K562 (cell line): ENCODE results near the gene KLHL30. TPM values are rescaled to one million over a fixed set of nuclear protein-coding genes. Genes with fewer than 3 reads are reported as not detected.
"Not testable (repeated sequence)": the region's sequence is repeated elsewhere in the genome, so short reads cannot be mapped to it uniquely, and the experiment has no call there.

ENCODE experiments used
- ATAC-seq: fragments of 200-7000 bp; cut with Tn5 transposase; 3 replicates; pipeline ENCODE4 v1.9.1; 2020; ENCODE audit warnings: moderate library complexity
- BruUV-seq: library from RNA; stranded (reverse); fragments of 400-500 nt; replicated peaks from 2 replicates; lab custom pipeline; 2021; lab: Mats Ljungman, UMichigan
- CTCF ChIA-PET: fragments of 300-600 bp; formaldehyde crosslinking; extraction: SDS; loops from one replicate; lab custom pipeline; 2021; ENCODE audit warnings: low intra/inter-chr PET ratio; lab: Yijun Ruan, JAX
- POLR2A ChIA-PET: fragments of 300-600, 350-650 bp; sonication (Branson Sonifier 250); formaldehyde crosslinking; extraction: SDS; loops from one replicate; lab custom pipeline; 2021; ENCODE audit warnings: antibody characterized with exemption, inconsistent platforms; lab: Yijun Ruan, JAX
- DNase-seq, 4 experiments: peaks; one replicate each; pipeline versions ENCODE4 v3.0.0 to v3.0.0-alpha.2; 2011 to 2018; ENCODE audit warnings: low spot score in 3 of 4, mixed read lengths in 3 of 4; ENCODE audit errors: extremely low read depth in 1 of 4
- FAIRE-seq: peaks from 2 replicates; lab custom pipeline; 2011; peaks lifted over from hg19 to GRCh38; lab: Jason Lieb, UNC
- H2AFZ ChIP-seq: 2 replicates; pipeline ENCODE4 v1.6.0; 2011; ENCODE audit warnings: low read depth, low read length, control low read depth, inconsistent platforms
- H3K27ac ChIP-seq: fragments of 200-600 bp; 3 replicates; pipeline ENCODE4 v1.8.0; 2011; ENCODE audit warnings: low read depth, mild to moderate bottlenecking, control low read depth, inconsistent platforms, low read length, moderate library complexity, mixed read lengths; ENCODE audit errors: extremely low read depth
- H3K27me3 ChIP-seq, 2 experiments: fragments of 300-600 bp in 1 of 2; 2 replicates in 1 of 2; 3 replicates in 1 of 2; pipeline versions ENCODE4 v1.6.0 to v1.8.0; 2011; ENCODE audit warnings: inconsistent platforms in 2 of 2, low read length in 2 of 2, mild to moderate bottlenecking in 1 of 2, mixed read lengths in 1 of 2, moderate library complexity in 1 of 2; ENCODE audit not compliant: control insufficient read depth in 2 of 2, insufficient read depth in 2 of 2
- H3K36me3 ChIP-seq: fragments of 300-600 bp; 3 replicates; pipeline ENCODE4 v1.8.0; 2011; ENCODE audit warnings: mild to moderate bottlenecking, low read length, inconsistent platforms; ENCODE audit not compliant: control insufficient read depth, insufficient read depth
- H3K4me1 ChIP-seq, 2 experiments: fragments of 200-600 bp in 1 of 2; replicated peaks in 1 of 2; 2 replicates in 1 of 2; 3 replicates in 1 of 2; pipeline versions ENCODE4 v1.5.1 to v1.8.0; 2011; ENCODE audit warnings: inconsistent platforms in 2 of 2, low read length in 2 of 2, mild to moderate bottlenecking in 1 of 2, mixed read lengths in 1 of 2, moderate library complexity in 1 of 2; ENCODE audit not compliant: control insufficient read depth in 2 of 2, insufficient read depth in 2 of 2
- H3K4me2 ChIP-seq: 2 replicates; pipeline ENCODE4 v1.6.1; 2011; ENCODE audit warnings: low read length, control low read depth, inconsistent platforms, mixed read lengths; ENCODE audit not compliant: insufficient read depth
- H3K4me3 ChIP-seq: fragments of 200-600 bp; sonication (generic), shearing (Covaris generic); 2 replicates; pipeline ENCODE4 v1.5.1; 2016; ENCODE audit warnings: control low read depth, inconsistent platforms
- H3K79me2 ChIP-seq: fragments of 200-600 bp; 3 replicates; pipeline ENCODE4 v1.8.0; 2011; ENCODE audit warnings: low read length, inconsistent platforms; ENCODE audit not compliant: control insufficient read depth, insufficient read depth
- H3K9ac ChIP-seq, 2 experiments: 2 replicates each; pipeline versions ENCODE4 v1.6.0 to v1.6.1; 2011; ENCODE audit warnings: low read depth in 2 of 2, low read length in 2 of 2, control low read depth in 1 of 2, inconsistent platforms in 1 of 2, mild to moderate bottlenecking in 1 of 2, mixed read lengths in 1 of 2; ENCODE audit not compliant: insufficient read depth in 1 of 2
- H3K9me1 ChIP-seq: one replicate; pipeline ENCODE4 v1.6.0; 2011; ENCODE audit warnings: inconsistent platforms, mild to moderate bottlenecking, low read length, moderate library complexity; ENCODE audit not compliant: control insufficient read depth, insufficient read depth
- H3K9me3 ChIP-seq: replicated peaks from 2 replicates; pipeline ENCODE4 v1.5.1; 2011; ENCODE audit warnings: low read depth, low read length, inconsistent platforms; ENCODE audit not compliant: control insufficient read depth, insufficient read depth
- H4K20me1 ChIP-seq: replicated peaks from 2 replicates; pipeline ENCODE4 v1.6.1; 2011; ENCODE audit warnings: low read length, inconsistent platforms, mixed read lengths; ENCODE audit not compliant: control insufficient read depth, insufficient read depth
- CBX5 ChIP-seq: IDR thresholded peaks from 2 replicates; pipeline ENCODE4 v1.6.1; 2014; ENCODE audit warnings: low read depth, borderline replicate concordance
- ZFX ChIP-seq: sonication (generic); formaldehyde crosslinking; IDR thresholded peaks from 2 replicates; pipeline ENCODE4 v1.8.0; 2022; ENCODE audit warnings: mild to moderate bottlenecking, missing genetic modification reagents, moderate library complexity
- WGBS: fragments of 100-300 bp; shearing (Covaris generic); methylation state at CpG from one replicate; pipeline ENCODE4 v1.1.6; 2016; ENCODE audit warnings: low coverage, mixed read lengths; ENCODE audit not compliant: insufficient coverage; ENCODE audit errors: missing lambda C conversion rate; 5-methylcytosine and 5-hydroxymethylcytosine counted together
- in situ Hi-C: fragments of 300-500 bp; cut with MboI; formaldehyde crosslinking; loops from 4 replicates; pipeline ENCODE4 v1.15.0; 2018; ENCODE audit warnings: inconsistent platforms, mixed read lengths
- intact Hi-C: fragments of 100-400 bp; cut with micrococcal nuclease; formaldehyde crosslinking; loops from 2 replicates; pipeline ENCODE4 v1.14.2; 2022
- polyA plus RNA-seq, 8 experiments: library from polyadenylated mRNA; depleted of rRNA in 4 of 8; stranded (reverse) in 5 of 8; unstranded in 3 of 8; fragments of >200 nt; fragmentation: Nextera tagmentation in 2 of 8; fragmentation: Illumina TruSeq in 1 of 8; extraction: Ambion mirVana in 2 of 8; extraction: Trizol in 1 of 8; gene quantifications; 2 replicates each; pipeline versions ENCODE4 v1.2.1 to v1.2.3, GENCODE V29; 2011 to 2014; ENCODE audit warnings: inconsistent platforms in 1 of 8, missing spikeins in 1 of 8
- total RNA-seq, 7 experiments: library from RNA; depleted of rRNA in 6 of 7; stranded (reverse); fragments of >200 nt in 6 of 7; fragmentation: Illumina TruSeq in 2 of 7; extraction: Trizol in 2 of 7; gene quantifications; 2 replicates each; pipeline versions ENCODE4 v1.2.1 to v1.2.3, GENCODE V29; 2011 to 2021; ENCODE audit warnings: low replicate concordance in 1 of 7
- TF ChIP-seq, protein P1 (sequence below): sonication (generic); formaldehyde crosslinking; IDR thresholded peaks from 2 replicates; pipeline ENCODE4 v1.8.1; 2023; ENCODE audit warnings: mild to moderate bottlenecking, missing genetic modification reagents
- TF ChIP-seq, protein P2 (sequence below), 3 experiments: IDR thresholded peaks in 2 of 3; conservative IDR thresholded peaks in 1 of 3; 2 replicates each; pipeline ENCODE4 v1.5.1; 2011 to 2012; ENCODE audit warnings: low read length in 3 of 3, mild to moderate bottlenecking in 3 of 3, control low read depth in 2 of 3, improper control_type of control experiment in 1 of 3, inconsistent platforms in 1 of 3, low read depth in 1 of 3, mixed read lengths in 1 of 3, moderate library complexity in 1 of 3; ENCODE audit not compliant: insufficient read depth in 2 of 3

KLHL30 gene
- total and polyA plus RNA-seq, 9 of the 15 experiments (the other 6 are each of a cell fraction or from before 2014, with no cell fraction given) = 0.04 TPM; not detected in 8

GRCh38 chr2:238114851-238115660 lies 23.4 kb upstream of the KLHL30 start:
- no peaks in the 10 kb centered on the region for H4K20me1 ChIP-seq
- intact Hi-C loops = no loop called here
- H3K27ac ChIP-seq = no peak overlapping the region
- peaks cover 4 to 26% of the 10 kb centered on the region in 2 experiments; a peak in 4 of 5 replicates for H3K4me1 ChIP-seq
- in situ Hi-C loops = no loop called here
- no peaks in the 10 kb centered on the region for H3K79me2 ChIP-seq
- BruUV-seq = no TSS peak
- 45% methylated on average over 18 of the region's 32 CpGs for WGBS
- H2AFZ ChIP-seq = peak overlapping the region; percentile 85
- H3K4me3 ChIP-seq = no peak overlapping the region
- DNase-seq (peak in 1 of 4 experiments; percentile 29), ATAC-seq (peak; percentile 83), FAIRE-seq (no peak)
- no peak overlapping the region for H3K4me2 ChIP-seq
- no peaks in the 10 kb centered on the region for H3K9me1 ChIP-seq
- CTCF ChIA-PET = no interaction called here
- TF ChIP-seq, protein P1, sequence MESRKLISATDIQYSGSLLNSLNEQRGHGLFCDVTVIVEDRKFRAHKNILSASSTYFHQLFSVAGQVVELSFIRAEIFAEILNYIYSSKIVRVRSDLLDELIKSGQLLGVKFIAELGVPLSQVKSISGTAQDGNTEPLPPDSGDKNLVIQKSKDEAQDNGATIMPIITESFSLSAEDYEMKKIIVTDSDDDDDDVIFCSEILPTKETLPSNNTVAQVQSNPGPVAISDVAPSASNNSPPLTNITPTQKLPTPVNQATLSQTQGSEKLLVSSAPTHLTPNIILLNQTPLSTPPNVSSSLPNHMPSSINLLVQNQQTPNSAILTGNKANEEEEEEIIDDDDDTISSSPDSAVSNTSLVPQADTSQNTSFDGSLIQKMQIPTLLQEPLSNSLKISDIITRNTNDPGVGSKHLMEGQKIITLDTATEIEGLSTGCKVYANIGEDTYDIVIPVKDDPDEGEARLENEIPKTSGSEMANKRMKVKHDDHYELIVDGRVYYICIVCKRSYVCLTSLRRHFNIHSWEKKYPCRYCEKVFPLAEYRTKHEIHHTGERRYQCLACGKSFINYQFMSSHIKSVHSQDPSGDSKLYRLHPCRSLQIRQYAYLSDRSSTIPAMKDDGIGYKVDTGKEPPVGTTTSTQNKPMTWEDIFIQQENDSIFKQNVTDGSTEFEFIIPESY (CRISPR knock-in tag) = peak; percentile 76; the same call in 1 of the 2 replicates
- TF ChIP-seq CBX5 (no peak), ZFX (CRISPR knock-in tag) (peak; percentile 2; the same call in 1 of the 2 replicates)
- TF ChIP-seq, protein P2, sequence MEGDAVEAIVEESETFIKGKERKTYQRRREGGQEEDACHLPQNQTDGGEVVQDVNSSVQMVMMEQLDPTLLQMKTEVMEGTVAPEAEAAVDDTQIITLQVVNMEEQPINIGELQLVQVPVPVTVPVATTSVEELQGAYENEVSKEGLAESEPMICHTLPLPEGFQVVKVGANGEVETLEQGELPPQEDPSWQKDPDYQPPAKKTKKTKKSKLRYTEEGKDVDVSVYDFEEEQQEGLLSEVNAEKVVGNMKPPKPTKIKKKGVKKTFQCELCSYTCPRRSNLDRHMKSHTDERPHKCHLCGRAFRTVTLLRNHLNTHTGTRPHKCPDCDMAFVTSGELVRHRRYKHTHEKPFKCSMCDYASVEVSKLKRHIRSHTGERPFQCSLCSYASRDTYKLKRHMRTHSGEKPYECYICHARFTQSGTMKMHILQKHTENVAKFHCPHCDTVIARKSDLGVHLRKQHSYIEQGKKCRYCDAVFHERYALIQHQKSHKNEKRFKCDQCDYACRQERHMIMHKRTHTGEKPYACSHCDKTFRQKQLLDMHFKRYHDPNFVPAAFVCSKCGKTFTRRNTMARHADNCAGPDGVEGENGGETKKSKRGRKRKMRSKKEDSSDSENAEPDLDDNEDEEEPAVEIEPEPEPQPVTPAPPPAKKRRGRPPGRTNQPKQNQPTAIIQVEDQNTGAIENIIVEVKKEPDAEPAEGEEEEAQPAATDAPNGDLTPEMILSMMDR (IDR thresholded peaks at IDR 0.05 in 2 of 3, conservative IDR thresholded peaks at IDR 0.05 in 1 of 3; ENCODE audit: insufficient read depth in 2 of 3, low read depth in 1 of 3, low read length in 3 of 3) = peak in 1 of 3 experiments; percentile 15; a peak in 1 of 6 replicates
- no peaks in the 10 kb centered on the region for H3K36me3 ChIP-seq
- no peaks in the 10 kb centered on the region for H3K9me3 ChIP-seq
- peak overlapping the region in 1 of 2 experiments; percentile 74; a peak in 2 of 4 replicates for H3K9ac ChIP-seq
- peaks cover 0 to 5% of the 10 kb centered on the region in 2 experiments; a peak in 3 of 5 replicates for H3K27me3 ChIP-seq
- POLR2A ChIA-PET = interaction anchor here (0.7 to 1.0 kb wide), 3 partner anchors 10 to 257 kb away, joined by 3 to 4 read pairs (median 3); no protein-coding TSS in a partner anchor

- Histone ChIP-seq H3K4me1 (peaks cover 4 to 32% of the 10 kb centered on the region in 2 experiments; a peak in 4 of 5 replicates), H2AFZ (0 out of 2 replicates have a peak overlapping the region, but pooled peaks have one; percentile 16), H3K27me3 (peaks cover 0 to 12% of the 10 kb centered on the region in 2 experiments; a peak in 4 of 5 replicates)
- H3K9ac ChIP-seq, H4K20me1 ChIP-seq, FAIRE-seq, H3K4me3 ChIP-seq, H3K9me3 ChIP-seq, DNase-seq, CTCF ChIA-PET, BruUV-seq, intact Hi-C loops, H3K79me2 ChIP-seq, H3K36me3 ChIP-seq, ATAC-seq, in situ Hi-C loops, H3K27ac ChIP-seq, H3K9me1 ChIP-seq, H3K4me2 ChIP-seq: not testable (repeated sequence)
- POLR2A ChIA-PET = interaction anchor here (1.0 kb wide), 1 partner anchor 258 kb away, joined by 3 read pairs; no protein-coding TSS in a partner anchor
- WGBS = 45% methylated on average over 9 of the region's 12 CpGs
Observed at GRCh38 chr2:238115709-238116108, 22.8 kb upstream of the KLHL30 start.
